Cardiac fibroblast (primary cell): Measurements from ENCODE around the gene PIGB.

Experiments
- DNase-seq, 2 donors: peaks; one replicate each; pipeline versions ENCODE4 v3.0.0 to v3.0.0-alpha.2; 2010; ENCODE audit warnings: low read depth in 2 of 2
- H3K4me3 ChIP-seq, 2 donors: replicated peaks in 1 of 2; 1 replicate in 1 of 2; 2 replicates in 1 of 2; pipeline ENCODE4 v1.5.1; 2011; ENCODE audit warnings: low read depth in 2 of 2, low read length in 2 of 2, mild to moderate bottlenecking in 2 of 2, moderate library complexity in 1 of 2
- TF ChIP-seq, protein P1 (sequence below): IDR thresholded peaks from one replicate; pipeline ENCODE4 v1.5.1; 2011; ENCODE audit warnings: low read depth, mild to moderate bottlenecking, low read length, inconsistent platforms

The PIGB gene

DNA sequence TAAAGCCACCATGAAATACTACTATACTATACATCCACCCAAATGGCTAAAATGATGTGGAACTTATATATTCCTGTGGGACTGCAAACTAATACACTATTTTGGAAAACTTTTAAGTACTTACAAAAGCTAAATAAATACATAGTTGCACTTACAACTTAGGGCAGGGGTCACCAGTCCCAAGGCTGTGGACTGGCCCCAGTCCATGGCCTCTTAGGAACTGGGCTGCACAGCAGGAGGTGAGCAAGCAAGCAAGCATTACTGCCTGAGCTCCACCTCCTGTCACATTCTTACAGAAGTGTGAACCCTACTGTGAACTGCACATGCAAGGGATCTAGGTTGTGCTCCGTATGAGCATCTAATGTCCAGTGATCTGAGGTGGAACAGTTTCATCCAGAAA lies 18.1 kb downstream of the PIGB start:
- H3K4me3 ChIP-seq: no peak overlapping the region
- TF ChIP-seq, protein P1, sequence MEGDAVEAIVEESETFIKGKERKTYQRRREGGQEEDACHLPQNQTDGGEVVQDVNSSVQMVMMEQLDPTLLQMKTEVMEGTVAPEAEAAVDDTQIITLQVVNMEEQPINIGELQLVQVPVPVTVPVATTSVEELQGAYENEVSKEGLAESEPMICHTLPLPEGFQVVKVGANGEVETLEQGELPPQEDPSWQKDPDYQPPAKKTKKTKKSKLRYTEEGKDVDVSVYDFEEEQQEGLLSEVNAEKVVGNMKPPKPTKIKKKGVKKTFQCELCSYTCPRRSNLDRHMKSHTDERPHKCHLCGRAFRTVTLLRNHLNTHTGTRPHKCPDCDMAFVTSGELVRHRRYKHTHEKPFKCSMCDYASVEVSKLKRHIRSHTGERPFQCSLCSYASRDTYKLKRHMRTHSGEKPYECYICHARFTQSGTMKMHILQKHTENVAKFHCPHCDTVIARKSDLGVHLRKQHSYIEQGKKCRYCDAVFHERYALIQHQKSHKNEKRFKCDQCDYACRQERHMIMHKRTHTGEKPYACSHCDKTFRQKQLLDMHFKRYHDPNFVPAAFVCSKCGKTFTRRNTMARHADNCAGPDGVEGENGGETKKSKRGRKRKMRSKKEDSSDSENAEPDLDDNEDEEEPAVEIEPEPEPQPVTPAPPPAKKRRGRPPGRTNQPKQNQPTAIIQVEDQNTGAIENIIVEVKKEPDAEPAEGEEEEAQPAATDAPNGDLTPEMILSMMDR: no peak
- DNase-seq: no peak

DNA sequence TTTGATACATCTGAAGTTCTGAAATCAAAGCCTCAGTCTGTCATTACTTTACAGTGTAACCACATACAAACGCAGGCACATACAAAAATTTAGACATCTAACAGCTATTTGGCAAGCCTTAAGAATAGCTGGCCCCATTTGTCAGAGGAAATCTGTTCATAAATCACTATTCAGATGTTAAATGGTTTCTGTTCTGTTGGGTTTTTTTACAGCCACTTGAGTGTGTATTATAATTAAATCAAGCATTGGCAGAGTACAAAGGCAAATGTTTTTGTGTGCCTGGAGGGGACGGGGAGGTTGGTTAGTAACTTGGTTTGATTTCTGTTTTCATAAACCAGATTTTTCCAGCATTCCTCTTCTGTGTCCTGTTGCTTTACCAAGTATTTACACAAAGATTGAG lies 24.1 kb downstream of the PIGB start:
- H3K4me3 ChIP-seq: no peak overlapping the region
- TF ChIP-seq, protein P1: no peak
- DNase-seq: no peak

DNA sequence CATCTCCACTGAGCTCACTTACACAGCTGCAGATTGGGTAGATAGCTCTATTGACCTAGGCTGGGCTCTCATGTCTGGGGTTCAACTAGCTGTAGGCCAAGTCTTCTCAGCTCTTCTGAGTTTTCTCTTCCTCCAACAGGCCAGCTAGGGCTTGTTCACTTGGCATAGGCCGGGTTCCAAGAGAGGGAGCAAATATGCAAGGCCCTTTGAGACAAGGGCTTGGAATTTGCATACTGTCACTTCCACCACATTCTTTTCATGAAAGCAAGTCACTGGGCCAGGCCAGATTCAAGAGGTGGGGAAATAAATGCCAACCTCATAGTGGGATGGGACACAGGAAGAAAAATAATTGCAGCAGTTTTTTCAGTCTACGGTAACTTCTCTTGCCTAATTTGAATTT lies 25.2 kb downstream of the PIGB start:
- DNase-seq: peak; percentile 15 to 18
- H3K4me3 ChIP-seq: no peak overlapping the region
- TF ChIP-seq, protein P1: no peak

DNA sequence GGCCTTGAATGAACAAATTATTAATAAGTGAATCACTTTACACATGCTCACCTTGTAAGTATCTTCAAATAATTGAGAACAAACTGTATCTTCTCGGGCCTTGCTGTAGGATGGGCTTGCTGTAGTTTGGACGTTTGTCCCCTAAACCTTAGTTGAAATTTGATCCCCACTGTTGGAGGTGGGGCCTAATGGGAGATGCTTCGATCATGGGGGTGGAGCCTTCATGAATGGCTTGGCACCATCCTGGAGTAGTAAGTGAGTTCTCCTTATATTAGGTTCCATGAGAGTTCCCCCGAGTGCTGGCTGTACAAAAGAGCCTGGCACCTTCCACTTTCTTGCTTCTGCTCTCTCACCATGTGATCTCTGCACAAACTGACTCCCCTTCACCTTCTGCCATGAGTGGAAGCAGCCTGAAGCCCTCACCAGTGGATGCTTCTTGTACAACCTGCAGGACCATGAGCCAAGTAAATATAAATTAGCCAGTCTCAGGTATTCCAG lies 29.3 kb downstream of the PIGB start:
- TF ChIP-seq, protein P1: no peak
- H3K4me3 ChIP-seq: no peak overlapping the region
- no peak for DNase-seq

DNA sequence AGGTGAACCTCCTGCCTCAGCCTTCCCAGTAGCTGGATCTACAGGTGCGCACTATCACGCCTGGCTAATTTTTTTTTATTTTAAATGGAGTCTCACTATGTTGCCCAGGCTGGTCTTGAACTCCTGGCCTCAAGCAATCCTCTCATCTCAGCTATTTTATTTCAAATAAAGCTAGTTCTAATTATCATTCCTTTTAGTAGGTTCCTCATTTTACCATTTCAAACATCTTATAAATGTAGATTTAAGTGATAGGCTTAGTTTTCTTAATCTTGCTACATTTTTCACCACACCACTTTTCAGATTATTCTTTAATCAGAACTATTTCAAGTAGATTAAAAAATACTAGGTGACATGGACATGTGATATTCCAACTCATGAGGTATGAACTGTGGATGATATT lies 30.3 kb downstream of the PIGB start:
- TF ChIP-seq, protein P1: no peak
- H3K4me3 ChIP-seq: no peak overlapping the region
- no peak for DNase-seq

DNA sequence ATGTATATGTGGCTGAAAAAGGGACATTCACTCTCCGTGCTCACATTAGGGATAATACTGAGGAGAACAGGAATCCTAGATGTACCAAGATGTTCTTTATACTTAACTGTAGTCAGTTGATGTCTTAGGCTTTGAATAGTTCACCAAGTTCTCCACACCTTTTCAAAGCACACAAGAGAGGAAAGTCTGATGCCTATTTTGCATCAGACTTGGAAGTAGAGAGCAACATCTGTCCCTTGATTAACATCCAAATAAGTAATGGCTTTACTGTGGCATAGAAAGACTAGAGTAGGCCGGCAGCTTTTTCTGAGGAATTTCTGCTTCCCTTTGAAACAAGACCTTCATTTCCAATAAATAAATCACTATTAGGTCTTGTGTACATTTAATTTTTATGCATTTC lies 34.0 kb downstream of the PIGB start:
- TF ChIP-seq, protein P1: no peak
- no peak overlapping the region for H3K4me3 ChIP-seq
- DNase-seq: no peak

DNA sequence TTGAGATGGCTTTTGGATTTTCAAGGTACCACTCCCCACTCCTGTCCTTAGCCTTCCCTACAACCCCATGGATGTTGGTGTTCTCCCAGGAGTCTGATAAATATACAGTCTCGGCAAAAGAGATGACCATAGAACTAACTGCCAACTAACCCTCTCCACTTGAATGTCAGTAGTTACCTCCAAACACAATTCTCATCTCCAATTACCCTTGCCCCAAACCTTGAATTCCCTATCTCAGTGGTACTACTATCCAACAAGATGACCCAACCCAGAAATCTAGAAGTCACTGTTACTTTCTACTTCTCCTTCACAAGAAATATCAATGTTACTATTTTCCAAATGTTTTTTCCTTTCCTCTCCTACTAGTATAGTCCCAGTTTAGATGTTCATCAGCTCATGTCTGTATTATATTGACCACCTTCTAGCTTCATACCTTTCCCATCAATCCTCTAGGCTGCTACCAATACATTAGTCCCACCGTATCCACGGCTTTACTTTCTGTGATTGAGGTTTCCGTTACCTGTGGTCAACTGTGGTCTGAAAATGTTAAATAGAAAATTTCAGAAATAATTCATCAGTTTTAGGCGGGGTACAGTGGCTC lies 38.1 kb downstream of the PIGB start:
- TF ChIP-seq, protein P1: no peak
- no peak overlapping the region for H3K4me3 ChIP-seq
- no peak for DNase-seq
